ENCODE results near the gene PDE11A.
"Not testable (repeated sequence)": the region's sequence is repeated elsewhere in the genome, so short reads cannot be mapped to it uniquely, and the experiment has no call there.

Gene PDE11A

DNA sequence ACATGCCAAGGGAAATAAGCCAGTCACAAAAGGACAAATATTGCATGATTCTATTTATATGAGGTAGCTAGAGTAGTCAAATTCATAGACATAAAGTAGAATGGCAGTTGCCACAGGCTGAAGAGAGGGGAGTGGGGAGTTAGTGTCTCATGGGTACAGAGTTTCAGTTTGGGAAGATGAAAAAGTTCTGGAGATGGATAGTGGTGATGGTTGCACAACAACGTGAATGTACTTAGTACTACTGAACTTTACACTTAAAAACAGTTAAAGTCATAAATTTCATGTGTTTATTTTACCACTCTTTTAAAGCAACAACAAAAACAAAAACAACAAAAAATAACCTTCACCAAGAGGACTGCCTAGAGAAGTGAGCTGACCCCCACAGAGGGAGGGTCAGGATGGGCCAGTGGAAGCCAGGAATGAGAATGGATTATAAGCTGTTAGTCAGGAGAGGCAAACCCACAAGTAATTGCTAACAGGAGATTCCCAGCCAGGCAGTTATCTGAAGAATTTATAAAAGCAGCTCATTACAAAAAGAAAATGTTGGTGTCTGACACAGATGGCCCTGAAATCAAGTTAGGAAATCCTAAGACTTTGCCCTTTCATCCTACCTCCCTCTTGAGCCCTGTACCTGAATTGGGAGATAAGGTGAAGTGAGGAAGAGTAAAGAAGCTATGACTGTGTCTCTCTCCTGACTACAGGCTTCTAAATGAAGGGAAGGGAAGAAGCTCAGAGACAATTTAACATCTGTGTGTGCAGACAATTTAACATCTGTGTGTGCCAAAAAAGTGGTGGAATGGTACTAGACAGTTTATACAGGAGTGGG is 263.4 kb downstream of the PDE11A start:
- no peak for DNase-seq

DNA sequence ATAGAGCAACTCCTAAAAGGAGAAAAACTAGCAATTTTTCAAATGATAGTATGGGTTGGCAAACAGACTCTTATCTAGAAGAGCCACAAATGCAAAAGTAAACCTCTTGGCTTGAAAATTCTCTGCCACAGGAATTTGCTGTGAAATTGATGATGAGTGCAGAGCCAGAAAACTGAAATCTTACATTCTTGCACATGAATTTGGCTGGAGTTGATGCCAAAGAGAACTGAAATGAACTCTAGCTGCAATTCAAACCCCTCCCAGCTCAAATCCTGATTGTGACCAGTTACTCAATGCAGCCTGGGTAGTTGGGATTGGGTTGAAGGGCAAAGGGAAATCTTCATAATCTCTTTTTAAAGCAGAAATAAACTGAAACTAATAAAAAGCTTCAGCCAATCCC is 266.6 kb downstream of the PDE11A start:
- no peak for DNase-seq

DNA sequence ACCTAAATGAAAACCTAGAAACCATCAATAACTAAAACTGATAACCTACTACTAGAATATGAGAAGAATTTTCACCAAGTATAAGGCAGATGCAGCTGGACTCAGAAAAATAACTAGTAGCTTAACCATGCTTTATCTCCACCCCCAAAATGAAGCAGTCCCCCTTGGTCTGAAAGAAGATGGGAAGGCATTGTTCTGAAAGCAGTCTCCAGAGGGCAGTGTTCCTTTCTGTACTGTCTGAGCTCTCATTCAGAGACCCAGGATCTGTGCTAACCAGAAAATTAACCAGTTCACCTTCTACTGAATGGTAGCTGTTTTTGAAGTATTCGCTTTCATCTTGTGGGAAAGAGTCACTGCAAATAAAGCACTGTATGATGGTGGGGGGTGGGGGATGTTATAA is 273.0 kb downstream of the PDE11A start:
- no peak for DNase-seq

DNA sequence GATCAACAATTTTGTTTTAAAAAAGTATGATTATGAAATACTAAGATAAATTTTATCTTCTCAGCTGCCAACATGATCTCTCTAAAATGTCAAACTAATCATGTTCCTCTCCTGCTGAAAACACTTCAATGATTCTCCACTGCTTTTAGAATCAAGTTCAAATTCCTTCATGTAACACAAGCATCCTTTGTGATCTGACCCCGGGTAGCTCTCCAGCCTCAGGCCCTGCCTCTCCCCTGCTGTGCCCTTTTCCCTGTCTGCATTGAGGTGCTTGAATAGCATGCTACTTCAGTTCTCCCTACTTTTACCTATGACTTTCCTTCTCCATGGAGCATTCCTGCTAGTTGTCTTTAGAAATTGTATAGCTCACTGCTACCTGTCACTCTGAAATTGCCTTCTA is 274.8 kb downstream of the PDE11A start:
- DNase-seq, result no peak

DNA sequence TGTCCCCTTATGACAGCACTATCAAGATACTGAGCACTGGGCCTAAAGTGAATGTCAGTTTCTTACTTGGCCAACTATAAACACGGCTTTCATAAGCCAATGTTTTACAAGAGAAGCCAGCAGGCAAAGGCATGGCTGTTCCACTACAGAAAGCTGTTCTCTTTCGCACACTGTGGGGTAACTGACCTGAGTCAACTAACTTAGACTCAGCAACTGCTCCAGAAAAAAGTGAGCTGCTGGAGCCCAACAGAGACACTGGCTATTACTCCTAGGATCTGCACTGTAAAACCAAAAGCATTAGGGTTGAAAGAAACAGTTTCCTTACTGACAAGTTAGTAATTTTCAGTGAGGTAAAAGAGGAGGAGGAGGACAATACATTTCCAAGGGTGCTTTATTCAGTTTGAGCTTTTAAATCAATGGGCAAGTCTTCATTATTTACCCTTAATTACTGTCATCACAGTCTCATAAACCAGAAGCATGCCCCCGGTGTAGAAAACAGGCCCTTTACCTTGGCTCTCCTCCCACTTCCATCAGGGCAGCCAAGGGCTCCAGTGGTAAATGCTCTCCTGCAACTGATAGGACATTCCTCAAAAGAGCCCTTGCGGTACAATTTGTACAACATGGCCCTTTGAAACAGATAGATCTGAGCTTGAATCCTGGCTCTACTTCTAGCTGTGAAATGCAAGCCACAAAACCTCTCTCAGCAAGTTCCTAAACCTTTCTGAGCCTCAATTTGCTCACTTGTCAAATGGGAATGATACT is 275.7 kb downstream of the PDE11A start:
- no peak for DNase-seq

DNA sequence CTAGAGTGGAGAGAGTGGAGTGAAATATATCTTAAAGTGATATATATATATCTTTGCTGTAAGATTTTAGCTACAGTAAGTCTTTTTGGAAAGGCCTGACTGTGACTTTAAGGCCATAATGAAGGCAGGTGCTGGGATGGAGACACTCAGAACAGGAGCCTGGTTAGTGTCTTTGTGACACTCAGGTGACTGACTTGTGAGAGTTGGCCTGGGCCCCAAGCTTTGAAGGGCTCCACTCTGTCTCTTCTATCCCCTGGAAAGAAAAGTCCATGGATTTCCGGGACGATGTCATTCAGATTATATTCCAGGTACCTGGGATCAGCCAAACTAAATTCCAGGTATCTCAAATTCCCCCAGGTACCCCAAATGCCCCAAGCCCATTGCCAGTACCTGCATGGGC is 276.6 kb downstream of the PDE11A start:
- no peak for DNase-seq

DNA sequence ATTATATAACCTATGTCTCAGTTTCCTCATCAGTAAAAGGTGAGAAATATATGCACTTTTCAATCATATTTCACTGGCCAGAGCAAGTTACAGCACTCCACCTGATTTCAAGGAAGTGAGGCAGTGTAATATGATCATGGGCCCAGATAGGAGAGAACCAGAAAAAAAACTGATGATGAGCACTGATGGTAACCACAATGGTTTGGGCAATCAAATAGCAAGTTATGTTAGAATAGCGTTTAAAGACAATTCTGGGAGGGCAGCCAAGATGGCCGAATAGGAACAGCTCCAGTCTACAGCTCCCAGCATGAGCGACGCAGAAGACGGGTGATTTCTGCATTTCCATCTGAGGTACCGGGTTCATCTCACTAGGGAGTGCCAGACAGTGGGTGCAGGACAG is 287.4 kb downstream of the PDE11A start:
- not testable (repeated sequence) for DNase-seq

DNA sequence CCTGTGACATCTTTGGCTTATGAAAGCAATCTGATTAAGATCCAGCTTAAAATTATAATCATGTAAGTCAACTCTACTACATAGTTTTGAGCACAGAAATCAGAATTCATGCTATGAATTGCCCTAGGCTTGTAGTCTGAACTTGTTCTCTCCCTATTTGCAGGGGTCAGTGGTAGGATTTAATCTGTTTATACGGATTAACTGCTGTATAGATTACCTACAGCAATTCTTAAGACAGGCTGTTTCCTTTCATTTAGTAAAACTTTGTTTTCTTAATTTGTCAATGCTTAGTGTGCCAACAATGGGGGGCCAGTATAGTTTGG is 287.9 kb downstream of the PDE11A start:
- no peak for DNase-seq

DNA sequence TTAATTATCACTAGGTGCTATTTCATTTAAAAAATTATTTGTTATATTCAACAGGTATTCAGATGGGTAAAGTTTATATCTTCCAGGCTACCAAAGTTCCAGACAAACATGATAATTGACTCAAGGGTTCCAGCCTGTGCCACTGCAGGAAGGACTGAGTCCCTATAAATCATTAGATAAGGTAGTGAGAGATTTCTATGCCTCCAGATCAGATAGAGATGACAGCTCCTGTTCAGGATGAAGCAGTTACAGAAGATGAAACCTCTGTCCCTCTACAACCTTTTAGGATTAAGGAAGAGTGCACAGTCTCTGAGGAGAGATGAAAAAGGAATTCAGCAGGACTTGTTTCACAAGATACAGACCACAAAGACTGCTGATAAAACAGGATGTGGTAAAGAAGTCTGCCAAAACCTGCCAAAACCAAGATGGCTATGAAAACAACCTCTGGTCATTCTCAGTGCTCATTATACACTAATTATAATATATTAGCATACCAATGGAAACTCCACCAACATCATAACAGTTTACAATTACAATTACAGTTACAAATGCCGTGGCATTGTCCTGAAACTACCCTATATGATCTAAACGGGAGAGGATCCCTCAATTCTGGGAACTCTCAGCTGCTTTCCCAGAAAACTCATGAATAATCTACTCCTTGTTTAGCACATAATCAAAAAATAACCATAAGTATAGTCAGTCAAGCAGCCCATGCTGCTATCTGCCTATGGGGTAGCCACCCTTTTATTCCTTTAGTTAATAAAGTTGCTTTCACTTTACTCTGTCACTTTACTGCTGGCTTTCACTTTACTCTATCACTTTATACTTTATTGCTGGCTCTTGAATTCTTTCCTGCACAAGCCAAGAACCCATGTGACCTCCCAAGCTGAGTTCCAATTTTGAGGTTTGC is 288.5 kb downstream of the PDE11A start:
- no peak for DNase-seq

DNA sequence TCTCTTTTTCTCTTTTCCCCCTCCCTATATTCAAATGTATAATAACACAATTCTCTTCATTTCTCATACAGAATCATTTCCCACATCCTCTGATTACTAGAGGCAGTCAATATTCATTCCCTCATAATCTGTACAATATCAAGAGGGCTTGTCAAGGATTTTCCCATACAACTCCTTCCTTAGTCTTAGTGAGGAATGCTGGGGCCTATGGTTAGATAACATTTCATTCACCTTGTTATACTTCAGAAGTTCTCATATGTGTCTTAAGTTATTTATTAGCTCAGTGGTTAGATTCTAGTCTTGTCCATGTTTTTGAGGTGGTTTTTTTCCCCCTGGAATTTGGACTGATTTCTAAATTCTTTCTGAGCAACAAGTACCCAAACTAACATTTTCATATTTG is 289.5 kb downstream of the PDE11A start:
- no peak for DNase-seq

DNA sequence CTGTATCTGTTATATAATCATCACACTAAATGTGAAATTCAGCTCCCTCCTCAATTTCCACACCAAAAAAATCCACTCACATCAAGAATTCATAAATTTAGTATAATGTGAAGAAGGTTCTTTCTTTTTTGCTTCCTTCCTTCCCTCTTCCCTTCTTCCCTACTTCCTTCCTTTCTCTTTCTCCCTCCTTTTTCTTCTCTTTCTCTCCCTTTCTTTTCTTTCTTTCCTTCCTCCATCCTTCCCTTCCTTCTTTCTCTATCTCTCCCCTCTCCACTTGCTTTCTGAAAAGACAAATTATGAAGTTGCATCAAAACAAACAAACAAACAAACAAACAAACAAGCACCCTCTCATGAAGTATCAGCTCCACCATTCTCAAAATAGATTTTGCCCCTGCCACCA is 290.0 kb downstream of the PDE11A start:
- no peak for DNase-seq

DNA sequence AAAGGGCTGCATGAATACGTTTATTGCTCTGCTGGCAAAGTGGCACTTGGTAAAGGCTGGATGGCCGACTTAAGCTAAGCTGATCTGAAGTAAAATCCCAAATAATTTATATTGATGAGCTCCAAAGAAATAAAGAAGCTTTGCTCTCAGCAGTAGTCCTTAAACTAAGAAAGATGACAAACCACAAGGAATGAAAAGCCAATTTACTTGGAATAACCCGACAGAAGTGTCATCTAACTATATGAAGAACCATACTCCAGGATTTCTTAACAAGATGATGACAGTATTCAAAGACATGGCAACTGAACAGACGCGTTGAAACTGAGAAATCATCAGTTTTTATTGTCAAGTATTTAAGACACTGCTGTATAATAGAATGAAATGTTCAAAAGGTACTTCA is 294.1 kb downstream of the PDE11A start:
- DNase-seq, result no peak

DNA sequence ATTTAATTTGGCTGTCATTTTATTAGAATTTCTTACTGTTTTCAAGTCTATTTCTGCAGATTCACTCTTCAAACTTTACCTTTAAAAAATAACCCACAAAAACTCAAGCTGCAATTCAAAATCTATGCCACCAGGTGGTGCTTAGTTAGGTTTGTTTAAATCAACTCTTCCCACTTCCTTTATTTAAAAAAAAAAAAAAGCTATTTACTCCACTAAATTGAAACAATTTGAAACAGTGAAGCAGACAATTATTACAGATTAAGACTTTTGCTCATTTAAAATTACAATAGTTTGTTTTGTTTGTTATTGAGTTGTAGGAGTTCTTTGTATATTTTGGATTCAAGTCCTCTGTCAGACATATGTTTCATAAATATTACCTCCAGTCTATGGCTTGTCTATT is 300.0 kb downstream of the PDE11A start:
- no peak for DNase-seq

DNA sequence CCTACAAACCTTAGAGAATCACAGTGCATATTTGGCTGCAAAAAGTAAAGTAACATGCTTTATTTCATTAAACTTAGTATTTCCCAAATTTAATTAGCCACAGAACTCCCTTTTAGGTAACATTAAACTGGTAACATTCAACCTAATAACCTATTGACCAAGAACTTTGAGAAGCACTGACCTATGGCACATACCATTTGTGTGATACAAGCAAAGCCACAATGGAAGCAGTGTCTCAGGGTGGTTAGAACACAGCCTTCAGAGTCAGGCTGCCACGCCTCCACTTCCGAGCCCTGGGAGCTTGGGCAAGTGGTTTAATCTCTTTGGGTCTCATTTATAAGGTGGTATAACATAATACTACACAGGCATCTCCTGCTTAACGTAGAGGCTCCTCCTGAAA is 301.4 kb downstream of the PDE11A start:
- DNase-seq, result no peak

DNA sequence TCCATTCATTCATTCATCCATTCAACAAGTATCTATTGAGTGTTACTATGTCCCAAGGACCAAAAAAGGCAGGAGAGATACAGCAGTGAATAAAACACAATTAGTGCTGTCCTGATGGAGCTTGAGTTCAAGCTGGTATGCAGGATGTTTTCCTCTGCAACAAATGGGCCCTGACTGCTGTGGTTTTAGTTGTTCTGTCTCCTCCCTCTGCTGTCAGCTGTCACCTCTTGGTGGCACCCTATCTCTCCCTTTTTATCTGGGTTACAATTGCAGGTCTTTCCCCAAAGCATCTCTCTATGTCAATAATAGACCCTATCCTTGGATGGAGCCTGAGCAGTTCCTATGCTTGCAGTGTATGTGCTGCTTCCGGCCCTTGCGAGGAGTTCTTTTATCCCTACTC is 304.8 kb downstream of the PDE11A start:
- DNase-seq, result no peak

DNA sequence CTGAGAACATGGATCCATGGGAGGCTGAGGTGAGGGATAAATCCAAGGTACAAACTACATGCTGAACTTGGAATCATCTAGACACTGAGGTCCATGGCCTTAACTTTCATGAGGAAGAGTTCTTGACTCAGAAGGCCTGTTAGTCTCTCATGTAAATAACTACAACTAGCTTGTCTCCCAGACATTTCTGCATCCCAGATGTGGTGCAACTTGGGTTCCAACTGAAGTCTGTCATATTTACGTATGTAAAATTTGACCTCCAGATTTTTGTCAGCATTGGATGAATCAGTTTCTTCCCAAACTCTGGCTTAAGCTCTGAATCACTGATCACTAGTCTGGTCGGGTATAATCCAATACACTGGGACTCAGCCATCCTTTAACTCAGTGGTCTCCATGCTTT is 306.9 kb downstream of the PDE11A start:
- DNase-seq, result no peak

DNA sequence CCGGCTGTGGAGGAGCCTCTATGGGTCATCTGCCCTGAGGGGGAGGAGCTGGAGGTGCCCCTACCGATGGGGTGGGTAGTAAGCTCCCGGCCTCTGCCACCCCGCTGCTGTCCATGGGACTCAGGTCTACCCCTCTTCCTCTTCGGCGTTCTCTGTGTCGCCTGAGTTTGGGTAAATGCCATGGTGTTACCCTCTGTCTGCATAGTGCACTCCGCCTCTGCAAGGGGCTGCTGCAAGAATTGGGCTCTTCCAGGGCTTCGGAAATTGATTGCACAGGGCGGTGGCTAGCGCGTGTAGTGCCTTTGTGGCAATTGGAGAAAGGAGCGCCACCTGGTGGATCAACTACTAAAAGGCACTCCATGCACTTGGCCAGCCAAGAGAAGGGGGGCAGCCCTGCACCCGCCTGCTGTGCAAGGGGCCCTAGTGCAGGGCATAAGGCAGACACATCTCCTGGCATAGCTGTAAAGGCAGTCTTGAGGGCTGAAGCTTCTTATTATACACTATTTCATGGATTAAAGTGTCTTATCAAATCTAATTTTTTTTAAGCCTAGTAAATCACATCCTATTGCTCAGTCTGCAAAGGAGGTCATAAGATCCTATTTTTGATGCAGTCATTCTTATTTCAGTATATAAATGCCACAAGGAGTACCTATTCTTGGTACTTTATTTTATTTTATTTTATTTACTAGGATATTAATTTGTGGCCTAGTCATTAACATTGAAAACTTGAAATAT is 308.9 kb downstream of the PDE11A start:
- DNase-seq, result peak; percentile 87

DNA sequence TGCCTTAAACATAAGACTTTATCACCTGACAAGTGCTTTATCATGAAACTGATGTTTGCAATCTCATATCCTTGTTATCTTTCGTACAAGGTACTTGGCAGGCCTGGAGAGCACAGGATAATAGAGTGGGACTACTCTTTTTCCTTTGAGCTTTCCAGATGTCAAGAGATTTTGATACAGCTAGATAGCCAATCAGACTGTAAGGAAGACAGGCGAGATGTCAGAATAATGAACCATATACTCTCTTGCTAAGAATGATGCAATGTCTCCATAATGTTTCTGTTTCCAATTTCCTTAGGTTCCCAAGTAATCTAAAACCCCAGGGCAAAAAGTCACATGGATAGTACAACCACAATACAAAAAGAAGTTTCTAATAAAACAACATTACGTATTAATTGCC is 313.1 kb downstream of the PDE11A start:
- DNase-seq, result no peak

DNA sequence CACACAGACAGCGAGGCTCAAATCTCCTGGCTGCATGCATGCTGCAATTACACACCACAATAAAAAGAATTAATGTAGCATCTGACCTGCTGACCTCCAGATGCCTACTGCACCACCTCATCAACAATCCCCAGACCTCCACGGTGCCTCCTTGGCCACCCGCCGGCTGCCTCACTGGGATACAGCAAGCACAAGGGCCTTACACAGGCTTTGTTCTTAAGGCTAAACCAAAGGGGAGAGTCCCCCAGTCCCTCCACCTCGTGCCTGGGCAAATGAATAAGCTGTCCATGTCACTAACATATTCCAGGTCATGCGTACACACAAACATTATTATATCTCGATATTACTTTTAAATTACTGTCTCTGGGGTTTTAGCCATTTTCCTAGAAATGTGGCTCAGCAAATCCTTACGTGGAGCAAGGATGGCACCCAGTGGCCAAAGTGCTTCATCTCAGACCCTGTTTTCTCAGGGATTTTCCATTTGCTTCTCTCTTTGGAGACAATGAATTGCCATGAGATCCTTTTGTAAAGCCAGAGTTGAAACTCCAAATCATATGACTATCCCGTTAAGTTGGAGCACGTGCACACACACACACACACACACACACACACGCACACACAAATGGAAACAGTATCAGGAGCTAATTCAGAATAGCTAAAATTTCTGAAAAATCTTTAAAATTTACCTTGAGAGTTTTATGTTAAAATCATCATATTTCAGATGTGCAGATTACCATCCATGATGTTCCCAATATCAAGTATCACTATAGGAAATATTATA is 313.8 kb downstream of the PDE11A start:
- DNase-seq, result no peak

DNA sequence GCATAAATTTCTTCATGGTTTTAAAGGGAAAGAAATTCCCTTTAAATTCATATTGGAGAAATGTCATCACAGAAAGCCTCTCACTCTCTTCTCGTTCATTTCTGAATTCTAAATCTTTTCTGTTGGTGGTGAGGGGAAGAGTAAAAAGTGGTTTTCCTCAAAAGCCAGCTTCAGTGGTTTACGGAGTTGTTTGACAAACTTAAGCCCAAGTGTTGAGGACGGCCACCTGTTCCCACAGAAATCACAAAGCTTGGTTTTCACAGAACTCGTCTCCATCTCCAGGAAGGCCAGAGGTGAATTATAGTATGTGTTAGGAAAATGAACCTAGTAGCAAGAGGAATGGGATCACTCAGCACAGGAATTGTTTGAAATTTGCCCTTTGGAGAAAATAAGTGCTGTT is 316.2 kb downstream of the PDE11A start:
- DNase-seq, result no peak

DNA sequence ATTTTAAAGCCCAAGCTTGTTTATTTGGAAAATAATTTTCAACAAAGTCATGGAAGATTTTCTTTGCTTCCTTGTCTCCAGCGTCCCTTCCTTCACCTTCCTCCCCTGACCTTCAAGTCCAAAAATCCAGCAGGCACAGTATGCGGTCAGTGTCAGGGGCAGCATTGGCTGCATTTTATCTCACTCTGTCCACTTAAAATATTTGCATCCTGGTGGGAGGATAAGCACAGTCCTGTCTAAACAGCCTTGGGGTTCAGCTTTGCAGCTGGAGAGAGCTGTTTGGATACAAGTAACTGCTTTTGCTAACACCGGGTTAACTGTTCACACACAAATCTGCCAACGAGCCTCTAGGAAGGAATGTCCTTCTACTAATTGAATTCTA is 318.1 kb downstream of the PDE11A start:
- no peak for DNase-seq
